ENCODE results near the gene SMC1B.

Gene SMC1B

DNA sequence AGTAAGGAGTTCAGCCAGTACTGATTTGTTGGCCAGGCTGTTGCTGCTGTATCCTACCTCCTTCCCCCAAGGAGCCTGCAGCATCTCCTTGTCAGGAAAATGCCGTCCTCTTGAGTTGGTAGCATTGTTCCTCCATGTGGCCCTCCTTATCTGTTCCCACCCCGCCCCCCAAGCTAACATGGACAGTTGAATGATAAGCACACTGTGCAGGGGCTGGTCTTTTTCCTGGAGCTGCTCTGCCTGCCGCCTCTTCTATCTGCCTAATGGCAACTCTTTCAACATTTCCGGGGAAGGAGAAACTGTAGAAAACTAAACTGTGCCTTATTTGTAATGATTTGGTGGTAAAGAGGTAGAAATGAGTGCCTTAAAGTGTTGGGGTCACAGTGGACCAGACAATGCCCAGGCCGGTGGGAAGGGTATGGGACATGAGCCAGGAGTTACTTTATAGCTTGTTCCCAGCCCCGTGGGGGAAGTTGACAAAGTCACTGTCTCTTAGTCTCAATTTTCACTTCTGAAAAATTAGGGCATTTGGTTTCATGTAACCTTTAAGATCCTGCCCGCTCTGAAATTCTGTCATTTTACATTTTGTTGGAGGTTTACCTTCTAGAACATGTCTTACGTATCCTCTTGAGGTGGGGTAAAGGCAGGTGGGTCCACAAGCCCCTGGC is 99.2 kb downstream of the SMC1B start:
- Histone ChIP-seq H3K4me1 (ENCODE audit: insufficient read depth, low read length) (peaks cover 7% of the 10 kb centered on the region; the same call in 1 of the 2 replicates), H3K4me3 (ENCODE audit: low read length) (no peak overlapping the region), H3K27me3 (ENCODE audit: insufficient read depth, low read length) (peaks cover 9% of the 10 kb centered on the region), H3K9ac (ENCODE audit: low read depth, low read length) (no peak overlapping the region), H3K27ac (ENCODE audit: low read length) (no peak overlapping the region), H3K36me3 (ENCODE audit: insufficient read depth, low read depth, low read length) (no peaks in the 10 kb centered on the region), H3K9me3 (ENCODE audit: insufficient read depth, low read depth, low read length) (no peaks in the 10 kb centered on the region)

DNA sequence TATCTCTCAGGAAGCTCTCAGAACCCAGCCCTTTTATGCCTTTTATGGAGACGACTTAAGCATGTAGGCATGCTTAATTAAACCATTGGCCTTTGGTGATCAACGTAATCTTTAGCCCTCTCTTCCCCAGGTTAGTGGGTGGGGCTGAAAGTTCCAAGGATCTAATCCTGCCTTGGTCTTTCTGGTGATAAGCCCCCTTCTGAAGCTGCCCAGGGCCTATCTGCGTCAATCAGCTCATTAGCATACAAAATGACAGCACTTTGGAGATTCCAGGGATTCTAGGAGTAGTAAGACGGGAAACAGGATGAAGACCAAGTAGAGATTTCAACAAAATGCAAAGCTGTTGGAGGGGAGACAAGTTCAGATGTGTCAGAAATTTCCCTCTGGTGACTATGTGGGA is 100.5 kb downstream of the SMC1B start:
- H3K9ac ChIP-seq (ENCODE audit: low read depth, low read length), result no peak overlapping the region
- peaks cover 5% of the 10 kb centered on the region; the same call in 1 of the 2 replicates for H3K4me1 ChIP-seq (ENCODE audit: insufficient read depth, low read length)
- no peak overlapping the region for H3K27ac ChIP-seq (ENCODE audit: low read length)
- H3K27me3 ChIP-seq (ENCODE audit: insufficient read depth, low read length), result peaks cover 9% of the 10 kb centered on the region
- no peak overlapping the region for H3K4me3 ChIP-seq (ENCODE audit: low read length)
- H3K9me3 ChIP-seq (ENCODE audit: insufficient read depth, low read depth, low read length), result no peaks in the 10 kb centered on the region
- no peaks in the 10 kb centered on the region for H3K36me3 ChIP-seq (ENCODE audit: insufficient read depth, low read depth, low read length)

DNA sequence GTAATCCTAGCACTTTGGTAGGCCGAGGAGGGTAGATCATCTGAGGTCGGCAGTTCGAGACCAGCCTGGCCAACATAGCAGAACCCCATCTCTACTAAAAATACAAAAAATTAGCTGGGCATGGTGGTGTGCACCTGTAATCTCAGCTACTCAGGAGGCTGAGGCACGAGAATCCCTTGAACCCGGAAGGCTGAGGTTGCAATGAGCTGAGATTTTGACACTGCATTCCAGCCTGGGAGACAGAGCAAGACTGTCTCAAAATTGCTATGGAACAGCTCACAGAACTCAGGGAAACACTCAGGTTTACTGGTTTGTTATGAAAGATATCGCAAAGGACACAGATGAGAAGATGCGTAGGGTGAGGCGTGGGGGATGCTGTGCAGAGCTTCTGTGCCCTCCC is 101.0 kb downstream of the SMC1B start:
- Histone ChIP-seq H3K4me1 (ENCODE audit: insufficient read depth, low read length) (peaks cover 5% of the 10 kb centered on the region; the same call in 1 of the 2 replicates), H3K27me3 (ENCODE audit: insufficient read depth, low read length) (peaks cover 9% of the 10 kb centered on the region), H3K27ac (ENCODE audit: low read length) (no peak overlapping the region), H3K9me3 (ENCODE audit: insufficient read depth, low read depth, low read length) (no peaks in the 10 kb centered on the region), H3K36me3 (ENCODE audit: insufficient read depth, low read depth, low read length) (no peaks in the 10 kb centered on the region), H3K9ac (ENCODE audit: low read depth, low read length) (no peak overlapping the region), H3K4me3 (ENCODE audit: low read length) (no peak overlapping the region)

DNA sequence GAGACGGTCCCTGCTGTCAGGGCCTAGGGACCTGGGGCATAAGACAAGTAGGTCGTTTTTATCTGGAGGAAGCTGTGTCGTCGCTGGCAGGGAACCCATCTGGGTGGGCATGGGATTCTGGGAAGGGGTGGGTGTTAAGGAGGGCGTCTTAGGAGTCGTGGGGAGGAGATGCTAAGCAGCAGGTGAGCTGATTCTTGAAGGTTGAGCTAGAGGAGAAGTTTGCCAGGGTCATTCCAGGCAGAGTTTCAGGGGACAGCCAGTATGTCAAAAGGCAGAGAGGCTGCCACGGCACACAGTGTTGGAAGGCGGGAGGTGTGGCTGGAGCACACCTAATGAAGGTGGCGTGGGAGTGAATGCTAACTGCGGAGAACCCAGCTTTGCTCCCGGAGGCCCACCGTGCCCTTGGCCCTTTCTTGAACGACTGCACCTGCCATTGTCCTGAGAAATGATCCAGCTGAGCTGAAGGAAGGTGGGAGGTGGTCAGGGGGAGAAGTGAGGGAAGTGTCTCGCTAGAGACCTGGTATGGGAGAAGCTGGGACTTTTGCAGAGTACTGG is 102.3 kb downstream of the SMC1B start:
- Histone ChIP-seq H3K4me1 (ENCODE audit: insufficient read depth, low read length) (peaks cover 5% of the 10 kb centered on the region; the same call in 1 of the 2 replicates), H3K9me3 (ENCODE audit: insufficient read depth, low read depth, low read length) (no peaks in the 10 kb centered on the region), H3K27me3 (ENCODE audit: insufficient read depth, low read length) (peaks cover 9% of the 10 kb centered on the region), H3K36me3 (ENCODE audit: insufficient read depth, low read depth, low read length) (no peaks in the 10 kb centered on the region), H3K4me3 (ENCODE audit: low read length) (peak overlapping the region; percentile 89), H3K9ac (ENCODE audit: low read depth, low read length) (peak overlapping the region; percentile 81), H3K27ac (ENCODE audit: low read length) (no peak overlapping the region)

DNA sequence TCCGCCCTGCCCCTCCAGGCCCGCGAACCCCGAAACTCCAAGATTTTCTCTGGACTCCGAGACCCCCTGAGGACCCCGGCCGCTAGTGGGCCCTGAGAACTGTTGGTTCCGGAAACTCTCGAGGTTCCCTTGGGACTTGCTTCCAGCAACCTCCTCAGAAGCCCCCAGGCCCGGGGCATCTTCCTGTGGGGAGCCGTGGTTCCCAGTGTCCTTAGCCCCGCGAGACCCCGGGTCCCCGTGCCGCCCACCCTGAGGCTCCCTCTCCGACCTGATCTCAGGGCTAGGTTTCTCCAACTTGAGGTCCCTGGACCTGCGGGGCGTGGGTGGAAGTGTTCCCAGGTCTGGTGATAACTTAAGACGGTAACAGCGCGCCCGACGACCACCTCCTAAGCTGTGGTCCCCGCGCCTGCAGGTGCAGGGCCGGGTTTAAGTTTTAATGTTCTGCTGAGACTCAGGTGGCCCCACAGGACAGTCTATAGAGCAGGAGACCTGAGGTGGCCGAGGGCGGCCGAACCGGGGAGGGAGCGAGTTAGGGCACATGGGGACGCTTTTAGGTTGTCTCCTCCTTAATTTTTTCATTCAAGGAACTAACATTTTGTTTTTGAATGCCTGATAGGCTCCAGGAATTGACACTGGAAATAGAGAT is 102.9 kb downstream of the SMC1B start:
- Histone ChIP-seq H3K27ac (ENCODE audit: low read length) (no peak overlapping the region), H3K4me1 (ENCODE audit: insufficient read depth, low read length) (peaks cover 5% of the 10 kb centered on the region; the same call in 1 of the 2 replicates), H3K4me3 (ENCODE audit: low read length) (peak overlapping the region; percentile 89), H3K27me3 (ENCODE audit: insufficient read depth, low read length) (peaks cover 9% of the 10 kb centered on the region), H3K36me3 (ENCODE audit: insufficient read depth, low read depth, low read length) (no peaks in the 10 kb centered on the region), H3K9me3 (ENCODE audit: insufficient read depth, low read depth, low read length) (no peaks in the 10 kb centered on the region), H3K9ac (ENCODE audit: low read depth, low read length) (peak overlapping the region; percentile 81)

DNA sequence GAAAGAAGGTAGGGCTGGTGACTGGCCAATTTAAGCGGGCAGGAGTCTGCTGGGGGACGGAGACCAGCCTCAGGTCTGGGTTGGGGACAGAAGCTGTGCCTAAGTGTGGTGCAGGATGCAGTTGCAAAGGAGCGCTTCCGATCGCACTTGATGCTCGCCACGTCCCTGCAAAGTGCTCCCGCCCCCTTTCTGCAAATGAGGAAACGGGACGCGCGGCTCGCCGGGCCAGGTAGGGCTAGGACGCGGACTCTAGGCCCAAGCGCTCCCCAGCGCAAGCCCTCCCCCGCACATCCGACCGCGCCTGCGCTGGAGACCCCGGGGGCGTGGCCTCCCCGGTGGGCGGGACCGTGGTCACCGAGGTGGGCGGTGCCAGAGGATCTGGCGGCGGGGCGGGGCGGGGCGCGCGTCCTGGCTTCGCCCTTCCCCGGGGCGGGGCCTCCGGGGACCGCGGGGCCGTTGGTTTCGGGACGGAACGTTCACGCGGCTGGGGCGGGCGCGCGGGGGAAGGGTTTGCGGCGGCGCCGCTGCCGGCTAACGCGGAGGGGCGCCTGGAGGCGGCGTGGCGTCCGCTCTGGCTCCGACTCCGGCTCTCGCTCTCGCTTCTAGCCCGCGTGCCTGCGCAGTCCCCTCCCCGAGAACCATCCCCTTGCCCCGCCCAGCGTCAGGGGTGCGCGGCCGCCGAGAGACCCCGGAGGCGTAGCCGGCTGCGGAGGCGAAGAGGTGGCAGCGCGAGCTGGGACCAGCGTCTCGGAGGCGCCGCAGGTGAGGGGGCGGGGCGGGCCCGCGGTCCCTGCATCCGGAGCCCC is 103.8 kb downstream of the SMC1B start, which contains the start of gene FAM118A:
TSS of gene FAM118A (plus strand) at position 513 of the 806 bp plus-strand sequence. CDS start 12,446 bp downstream, outside the sequence.
- no peaks in the 10 kb centered on the region for H3K36me3 ChIP-seq (ENCODE audit: insufficient read depth, low read depth, low read length)
- H3K4me1 ChIP-seq (ENCODE audit: insufficient read depth, low read length), result peaks cover 5% of the 10 kb centered on the region; the same call in 1 of the 2 replicates
- H3K4me3 ChIP-seq (ENCODE audit: low read length), result peak within 1 kb of the TSS; percentile 89
- H3K27ac ChIP-seq (ENCODE audit: low read length), result no peak within 1 kb of the TSS
- no peaks in the 10 kb centered on the region for H3K9me3 ChIP-seq (ENCODE audit: insufficient read depth, low read depth, low read length)
- H3K27me3 ChIP-seq (ENCODE audit: insufficient read depth, low read length), result peaks cover 9% of the 10 kb centered on the region
- peak within 1 kb of the TSS; percentile 81 for H3K9ac ChIP-seq (ENCODE audit: low read depth, low read length)

DNA sequence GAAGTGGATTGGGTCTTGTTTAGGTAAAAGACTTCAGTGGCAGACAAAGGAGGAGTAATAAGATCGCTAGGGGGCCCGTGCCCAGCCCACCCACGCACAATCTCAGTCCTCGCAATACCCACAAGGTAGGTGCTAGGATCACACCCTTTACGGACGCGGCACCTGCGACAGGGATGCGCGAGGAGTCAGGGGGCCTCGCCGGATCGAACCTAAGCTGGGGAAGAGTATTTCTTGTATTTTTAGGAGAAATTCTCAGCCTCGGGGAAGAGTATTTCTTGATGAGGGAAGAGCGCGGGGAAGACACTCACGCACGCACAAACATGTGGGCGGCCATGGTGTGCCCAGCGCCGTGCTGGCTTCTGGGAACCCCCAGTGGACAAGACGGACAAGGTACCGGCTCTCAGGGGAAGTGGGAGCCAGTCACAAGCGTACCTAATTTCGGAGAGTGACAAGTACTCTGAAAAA is 104.4 kb downstream of the SMC1B start:
- Histone ChIP-seq H3K27me3 (ENCODE audit: insufficient read depth, low read length) (peaks cover 9% of the 10 kb centered on the region), H3K4me3 (ENCODE audit: low read length) (peak overlapping the region; percentile 72), H3K27ac (ENCODE audit: low read length) (no peak overlapping the region), H3K9ac (ENCODE audit: low read depth, low read length) (peak overlapping the region; percentile 76; the same call in 1 of the 2 replicates), H3K36me3 (ENCODE audit: insufficient read depth, low read depth, low read length) (no peaks in the 10 kb centered on the region), H3K4me1 (ENCODE audit: insufficient read depth, low read length) (peaks cover 5% of the 10 kb centered on the region; the same call in 1 of the 2 replicates), H3K9me3 (ENCODE audit: insufficient read depth, low read depth, low read length) (no peaks in the 10 kb centered on the region)

DNA sequence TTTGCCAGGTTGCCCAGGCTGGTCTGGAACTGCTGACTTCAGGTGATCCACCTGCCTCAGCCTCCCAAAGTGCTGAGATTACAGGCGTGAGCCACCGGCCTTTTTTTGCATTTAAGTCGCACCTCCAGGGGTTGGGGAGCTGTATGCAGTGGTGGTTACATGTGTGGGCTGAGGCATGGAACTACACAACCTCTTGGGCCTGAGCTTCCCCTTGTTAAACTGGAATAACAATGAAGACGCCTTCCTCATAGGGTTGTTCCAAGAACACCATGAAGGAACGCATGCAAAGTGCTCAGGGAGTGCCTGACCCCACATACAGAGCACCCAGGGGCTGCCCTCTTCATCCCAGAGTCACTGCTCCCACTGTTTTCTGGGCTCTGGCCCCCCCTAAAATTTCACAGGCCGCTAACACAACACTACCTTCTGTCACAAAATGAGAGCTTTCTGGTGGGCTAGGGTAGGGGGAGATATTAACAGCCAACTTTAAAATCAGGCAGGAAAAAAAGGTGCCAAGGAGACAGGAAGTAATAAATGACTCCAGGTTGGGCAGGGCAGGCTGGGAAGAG is 104.9 kb downstream of the SMC1B start:
- Histone ChIP-seq H3K27me3 (ENCODE audit: insufficient read depth, low read length) (peaks cover 9% of the 10 kb centered on the region), H3K9me3 (ENCODE audit: insufficient read depth, low read depth, low read length) (no peaks in the 10 kb centered on the region), H3K9ac (ENCODE audit: low read depth, low read length) (no peak overlapping the region), H3K4me3 (ENCODE audit: low read length) (peak overlapping the region; percentile 72; the same call in 1 of the 2 replicates), H3K4me1 (ENCODE audit: insufficient read depth, low read length) (peaks cover 5% of the 10 kb centered on the region; the same call in 1 of the 2 replicates), H3K36me3 (ENCODE audit: insufficient read depth, low read depth, low read length) (no peaks in the 10 kb centered on the region), H3K27ac (ENCODE audit: low read length) (no peak overlapping the region)

DNA sequence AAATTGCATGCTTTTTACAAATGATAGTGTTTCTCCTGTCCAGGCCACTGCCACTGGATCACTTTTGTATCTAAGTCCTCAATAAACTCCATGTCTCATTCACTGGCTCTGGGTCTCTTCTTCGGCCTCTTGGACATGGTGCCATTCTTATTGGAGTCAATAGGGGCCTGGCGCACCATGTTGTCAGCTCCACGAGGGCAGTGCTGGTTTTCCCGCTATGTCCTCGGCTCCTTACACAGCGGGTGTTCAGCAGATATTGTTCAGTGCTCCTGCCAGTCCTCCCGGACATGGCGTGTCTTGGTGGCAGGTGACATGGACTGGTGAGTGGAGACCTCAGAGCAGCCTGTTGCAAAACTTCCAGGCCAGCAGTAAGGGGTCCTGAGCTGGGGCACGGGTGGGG is 107.3 kb downstream of the SMC1B start:
- peaks cover 5% of the 10 kb centered on the region; the same call in 1 of the 2 replicates for H3K4me1 ChIP-seq (ENCODE audit: insufficient read depth, low read length)
- H3K9ac ChIP-seq (ENCODE audit: low read depth, low read length), result no peak overlapping the region
- no peaks in the 10 kb centered on the region for H3K36me3 ChIP-seq (ENCODE audit: insufficient read depth, low read depth, low read length)
- H3K9me3 ChIP-seq (ENCODE audit: insufficient read depth, low read depth, low read length), result no peaks in the 10 kb centered on the region
- H3K27me3 ChIP-seq (ENCODE audit: insufficient read depth, low read length), result peaks cover 6% of the 10 kb centered on the region
- H3K27ac ChIP-seq (ENCODE audit: low read length), result no peak overlapping the region
- H3K4me3 ChIP-seq (ENCODE audit: low read length), result no peak overlapping the region

DNA sequence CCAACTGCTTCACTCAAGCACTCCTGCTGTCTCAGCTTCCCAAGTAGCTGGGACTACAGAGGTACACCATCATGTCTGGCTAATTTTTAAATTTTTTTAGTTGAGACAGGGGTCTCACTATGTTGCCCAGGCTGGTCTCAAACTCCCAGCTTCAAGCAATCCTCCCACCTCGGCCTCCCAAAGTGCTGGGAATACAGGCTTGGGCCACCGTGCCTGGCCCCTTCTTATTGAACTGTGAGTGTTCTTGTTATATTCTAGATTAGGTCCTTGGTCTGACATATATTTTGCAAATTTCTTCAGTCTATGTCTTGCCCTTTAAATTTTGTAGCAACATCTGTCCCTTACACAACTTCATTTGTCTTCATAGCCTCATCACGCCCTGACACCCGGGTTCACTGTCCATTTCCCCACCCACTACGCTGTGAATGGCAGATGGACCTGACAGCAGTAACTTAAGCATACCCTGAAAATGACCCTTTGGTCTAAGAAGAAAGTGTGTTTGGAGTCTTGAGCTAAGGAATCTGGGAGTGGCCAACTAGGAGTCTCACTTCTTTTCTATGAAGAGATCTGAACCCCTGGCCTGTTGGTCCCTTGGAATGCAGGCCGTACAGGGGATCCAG is 107.8 kb downstream of the SMC1B start:
- Histone ChIP-seq H3K9me3 (ENCODE audit: insufficient read depth, low read depth, low read length) (no peaks in the 10 kb centered on the region), H3K27me3 (ENCODE audit: insufficient read depth, low read length) (peaks cover under 1% of the 10 kb centered on the region; the same call in 1 of the 2 replicates), H3K4me1 (ENCODE audit: insufficient read depth, low read length) (no peaks in the 10 kb centered on the region; the same call in 1 of the 2 replicates), H3K9ac (ENCODE audit: low read depth, low read length) (no peak overlapping the region), H3K27ac (ENCODE audit: low read length) (no peak overlapping the region), H3K4me3 (ENCODE audit: low read length) (no peak overlapping the region), H3K36me3 (ENCODE audit: insufficient read depth, low read depth, low read length) (no peaks in the 10 kb centered on the region)
